Muscle layer of colon (tissue), 2 donors: Measurements from ENCODE around the gene APPBP2.

Source experiments
- H3K27ac ChIP-seq: one replicate; pipeline ENCODE4 v1.7.0; 2013; ENCODE audit warnings: low read depth, mild to moderate bottlenecking, low read length, moderate library complexity
- H3K27me3 ChIP-seq, 2 donors: one replicate each; pipeline ENCODE4 v1.7.0; 2013; ENCODE audit warnings: low read length in 2 of 2, mild to moderate bottlenecking in 2 of 2; ENCODE audit not compliant: insufficient read depth in 2 of 2, control insufficient read depth in 1 of 2
- H3K36me3 ChIP-seq: one replicate; pipeline ENCODE4 v1.7.0; 2013; ENCODE audit warnings: mild to moderate bottlenecking, low read length; ENCODE audit not compliant: insufficient read depth
- H3K4me1 ChIP-seq: one replicate; pipeline ENCODE4 v1.7.0; 2013; ENCODE audit warnings: mild to moderate bottlenecking, low read length; ENCODE audit not compliant: insufficient read depth
- H3K4me3 ChIP-seq, 2 donors: one replicate each; pipeline ENCODE4 v1.7.0; 2013; ENCODE audit warnings: low read length in 2 of 2, low read depth in 1 of 2, mild to moderate bottlenecking in 1 of 2, moderate library complexity in 1 of 2
- H3K9ac ChIP-seq: one replicate; pipeline ENCODE4 v1.7.0; 2013; ENCODE audit warnings: low read length
- H3K9me3 ChIP-seq: one replicate; pipeline ENCODE4 v1.7.0; 2013; ENCODE audit warnings: mild to moderate bottlenecking, low read length
- donor health status: abdominal sarcoma.
- donor health status: Adenocarcinoma of cecum.

APPBP2 gene

GRCh38 chr17:60514053-60514452 lies 12.0 kb downstream of the APPBP2 start:
- Histone ChIP-seq H3K9me3 (no peaks in the 10 kb centered on the region), H3K4me1 (peaks cover 2% of the 10 kb centered on the region), H3K36me3 (peaks cover 7% of the 10 kb centered on the region), H3K4me3 (no peak overlapping the region), H3K27me3 (no peaks in the 10 kb centered on the region), H3K27ac (no peak overlapping the region), H3K9ac (no peak overlapping the region)

DNA sequence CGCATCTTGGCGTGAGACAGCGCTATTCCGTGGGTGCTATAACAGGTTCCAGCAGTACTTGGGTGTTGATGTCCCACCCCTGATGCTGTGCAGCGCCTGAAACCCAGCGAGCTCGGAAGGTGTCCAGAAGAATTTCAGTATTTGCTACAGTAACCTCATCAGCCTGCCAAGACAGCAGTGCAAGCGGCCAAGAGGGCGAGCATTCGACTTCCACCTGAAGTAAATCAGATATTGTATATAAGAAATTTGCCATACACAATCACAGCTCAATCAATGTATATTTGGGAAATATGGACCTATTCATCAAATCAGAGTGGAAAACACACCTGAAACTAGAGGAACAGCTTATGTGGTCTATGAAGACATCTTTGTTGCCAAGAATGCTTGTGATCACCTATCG lies 13.0 kb downstream of the APPBP2 start:
- Histone ChIP-seq H3K4me1 (peaks cover 7% of the 10 kb centered on the region), H3K4me3 (no peak overlapping the region), H3K9me3 (no peaks in the 10 kb centered on the region), H3K36me3 (peaks cover 7% of the 10 kb centered on the region), H3K9ac (no peak overlapping the region), H3K27ac (no peak overlapping the region), H3K27me3 (no peaks in the 10 kb centered on the region)

DNA sequence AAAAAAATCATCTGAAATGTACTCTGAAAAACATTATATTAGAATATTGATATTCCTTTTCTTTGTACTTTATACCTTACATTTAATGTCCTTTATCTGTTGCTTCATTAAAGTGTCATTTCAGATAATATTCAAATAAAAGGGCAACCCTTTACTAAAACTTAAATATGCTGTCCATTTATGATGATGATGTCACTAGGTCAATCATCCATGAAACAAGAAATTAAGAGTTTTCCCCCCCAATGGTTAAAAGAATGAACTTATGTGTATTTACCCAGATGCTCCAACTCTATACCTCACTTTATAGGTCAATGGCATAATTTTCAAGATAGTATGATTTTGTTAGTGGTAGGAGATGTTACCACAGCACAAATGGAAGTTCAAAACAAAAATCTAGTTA lies 15.3 kb downstream of the APPBP2 start:
- H3K36me3 ChIP-seq: no peaks in the 10 kb centered on the region
- H3K4me1 ChIP-seq: peaks cover 14% of the 10 kb centered on the region
- H3K4me3 ChIP-seq: no peak overlapping the region
- H3K9me3 ChIP-seq: no peaks in the 10 kb centered on the region
- no peak overlapping the region for H3K9ac ChIP-seq
- H3K27ac ChIP-seq: no peak overlapping the region
- H3K27me3 ChIP-seq: no peaks in the 10 kb centered on the region

- Histone ChIP-seq H3K9me3 (no peaks in the 10 kb centered on the region), H3K27me3 (no peaks in the 10 kb centered on the region), H3K9ac (no peak overlapping the region), H3K27ac (no peak overlapping the region), H3K36me3 (no peaks in the 10 kb centered on the region), H3K4me3 (no peak overlapping the region), H3K4me1 (peaks cover 14% of the 10 kb centered on the region)
These were observed 16.0 kb downstream of the APPBP2 start for GRCh38 chr17:60510031-60510430.

- Histone ChIP-seq H3K36me3 (no peaks in the 10 kb centered on the region), H3K4me3 (no peak overlapping the region), H3K27ac (no peak overlapping the region), H3K4me1 (peaks cover 14% of the 10 kb centered on the region), H3K9me3 (no peaks in the 10 kb centered on the region), H3K27me3 (no peaks in the 10 kb centered on the region), H3K9ac (no peak overlapping the region)
These were observed 17.6 kb downstream of the APPBP2 start for GRCh38 chr17:60508384-60508980.

DNA sequence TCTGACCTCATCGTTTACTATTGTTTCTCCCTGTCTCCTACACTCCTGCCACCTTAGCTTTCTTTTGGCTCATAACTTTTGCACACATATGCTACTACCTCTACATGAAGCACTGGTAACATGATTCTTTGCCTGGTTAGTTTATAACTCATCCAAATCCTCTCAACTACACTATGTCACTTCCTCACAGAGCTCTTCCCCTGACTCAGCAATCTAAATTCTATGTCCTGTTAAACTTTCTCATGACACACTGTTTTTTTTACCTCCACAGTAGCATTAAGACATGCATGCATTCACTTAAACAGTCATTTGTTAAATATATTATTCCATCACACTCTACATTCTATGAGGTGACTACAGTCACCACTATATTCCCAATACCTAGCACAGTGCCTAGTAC lies 19.7 kb downstream of the APPBP2 start:
- Histone ChIP-seq H3K36me3 (peaks cover 10% of the 10 kb centered on the region), H3K4me3 (no peak overlapping the region), H3K27me3 (no peaks in the 10 kb centered on the region), H3K9me3 (no peaks in the 10 kb centered on the region), H3K4me1 (peaks cover 17% of the 10 kb centered on the region), H3K27ac (no peak overlapping the region), H3K9ac (no peak overlapping the region)

- H3K9me3 ChIP-seq: no peaks in the 10 kb centered on the region
These were observed 23.9 kb downstream of the APPBP2 start for GRCh38 chr17:60502145-60502544.

DNA sequence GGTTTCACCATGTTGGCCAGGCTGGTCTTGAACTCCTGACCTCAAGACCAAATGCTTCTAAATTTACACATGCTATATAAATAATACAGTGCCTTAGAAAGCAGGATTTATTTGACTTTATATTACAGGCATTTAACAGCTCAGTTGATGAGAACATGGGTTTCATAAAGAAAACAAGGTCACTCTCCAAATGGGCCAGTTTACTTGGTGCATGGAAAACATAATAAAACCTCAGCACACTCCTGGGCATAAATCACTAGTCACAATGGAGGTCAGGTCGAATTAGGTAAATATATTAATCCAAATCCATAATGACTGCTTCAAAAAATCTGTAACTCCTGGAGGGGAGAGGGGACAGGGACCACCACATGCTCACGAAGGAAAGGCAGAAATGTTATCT lies 24.5 kb downstream of the APPBP2 start:
- Histone ChIP-seq H3K4me3 (no peak overlapping the region), H3K27me3 (no peaks in the 10 kb centered on the region), H3K36me3 (peaks cover 19% of the 10 kb centered on the region), H3K9me3 (no peaks in the 10 kb centered on the region), H3K27ac (no peak overlapping the region), H3K9ac (no peak overlapping the region), H3K4me1 (peaks cover 10% of the 10 kb centered on the region)

More at GRCh38 chr17:60502145-60502544, 23.9 kb downstream of the APPBP2 start:
- Histone ChIP-seq H3K27ac (no peak overlapping the region), H3K27me3 (no peaks in the 10 kb centered on the region), H3K4me1 (peaks cover 10% of the 10 kb centered on the region), H3K36me3 (peaks cover 19% of the 10 kb centered on the region), H3K9ac (no peak overlapping the region), H3K4me3 (no peak overlapping the region)

DNA sequence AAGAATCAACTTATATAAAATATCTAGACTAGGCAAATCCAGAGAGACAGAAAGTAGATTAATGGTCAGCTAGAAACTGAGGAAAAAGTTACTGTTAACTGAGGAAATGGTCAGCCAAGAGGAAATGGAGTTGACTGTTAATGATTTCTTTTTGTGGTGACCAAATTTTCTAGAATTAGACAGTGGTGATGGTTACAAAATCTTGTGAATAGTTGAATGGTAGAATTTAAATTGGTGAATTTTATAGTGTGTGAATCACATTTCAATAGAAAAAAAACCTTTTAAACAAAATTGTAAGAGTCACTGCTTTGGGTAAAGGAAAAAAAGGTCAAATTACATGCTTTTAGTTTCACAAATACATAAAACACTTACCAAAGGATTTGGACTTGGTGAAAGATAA lies 30.0 kb downstream of the APPBP2 start:
- H3K4me1 ChIP-seq: no peaks in the 10 kb centered on the region
- H3K36me3 ChIP-seq: peaks cover 34% of the 10 kb centered on the region
- no peaks in the 10 kb centered on the region for H3K27me3 ChIP-seq
- no peaks in the 10 kb centered on the region for H3K9me3 ChIP-seq
- H3K27ac ChIP-seq: no peak overlapping the region
- H3K9ac ChIP-seq: no peak overlapping the region
- no peak overlapping the region for H3K4me3 ChIP-seq

DNA sequence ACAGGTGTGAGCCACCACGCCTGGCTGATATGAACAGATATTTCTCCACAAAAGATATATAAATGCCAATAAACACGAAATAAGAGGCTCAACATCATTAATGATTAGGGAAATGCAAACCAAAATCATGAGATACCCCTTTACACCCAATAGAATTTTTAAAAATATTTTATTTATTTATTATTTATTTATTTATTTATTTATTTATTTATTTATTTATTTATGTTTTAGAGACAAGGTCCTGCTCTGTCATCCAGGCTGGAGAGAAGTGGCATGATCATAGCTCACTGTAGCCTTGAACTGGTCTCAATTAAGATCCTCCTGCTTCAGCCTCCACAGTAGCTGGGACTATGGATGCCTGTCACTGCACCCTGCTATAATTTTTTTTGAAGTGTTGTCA lies 30.8 kb downstream of the APPBP2 start:
- Histone ChIP-seq H3K4me3 (no peak overlapping the region), H3K9ac (no peak overlapping the region), H3K36me3 (peaks cover 37% of the 10 kb centered on the region), H3K9me3 (no peaks in the 10 kb centered on the region), H3K27me3 (no peaks in the 10 kb centered on the region), H3K27ac (no peak overlapping the region), H3K4me1 (no peaks in the 10 kb centered on the region)

DNA sequence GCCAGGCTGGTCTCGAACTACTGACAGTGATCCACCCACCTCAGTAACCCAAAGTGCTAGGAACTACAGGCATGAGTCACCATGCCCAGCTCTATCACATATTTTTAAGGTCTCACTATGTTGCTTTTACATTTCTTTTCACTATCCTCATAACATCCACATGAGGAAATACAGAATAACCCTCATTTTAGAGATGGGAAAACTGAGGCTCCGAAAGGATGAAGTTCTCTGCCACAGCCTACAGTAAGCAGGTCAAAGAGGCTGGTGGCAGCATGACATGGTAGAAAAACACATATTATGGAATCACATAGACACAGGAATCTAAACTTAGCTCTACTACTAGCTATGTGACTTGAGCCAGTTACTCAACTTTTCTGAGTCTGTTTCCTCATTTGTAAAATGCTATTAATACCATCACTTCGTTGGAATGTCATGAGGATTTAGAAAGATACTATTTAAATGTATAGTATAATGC lies 32.2 kb downstream of the APPBP2 start:
- Histone ChIP-seq H3K36me3 (peaks cover 32% of the 10 kb centered on the region), H3K4me3 (no peak overlapping the region), H3K9me3 (no peaks in the 10 kb centered on the region), H3K27ac (no peak overlapping the region), H3K9ac (no peak overlapping the region), H3K4me1 (no peaks in the 10 kb centered on the region), H3K27me3 (no peaks in the 10 kb centered on the region)

DNA sequence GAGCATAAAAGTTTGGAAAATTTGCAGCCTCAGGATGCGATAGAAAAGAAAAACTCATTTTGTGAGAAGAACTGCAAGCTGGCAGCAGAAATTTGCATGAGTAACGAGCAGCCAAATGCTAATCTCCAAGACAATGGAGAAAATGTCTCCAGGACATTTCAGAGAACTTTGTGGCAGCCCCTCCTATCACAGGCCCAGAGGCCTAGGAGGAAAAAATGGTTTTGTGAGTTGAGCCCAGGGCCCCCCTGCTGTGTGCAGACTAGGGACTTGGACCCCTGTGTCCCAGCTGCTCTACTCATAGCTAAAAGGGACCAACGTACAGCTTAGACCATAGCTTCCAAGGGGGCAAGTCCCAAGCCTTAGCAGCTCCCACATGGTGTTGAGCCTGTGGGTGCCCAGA lies 34.3 kb downstream of the APPBP2 start:
- Histone ChIP-seq H3K9me3 (no peaks in the 10 kb centered on the region), H3K36me3 (peaks cover 28% of the 10 kb centered on the region), H3K27me3 (no peaks in the 10 kb centered on the region), H3K4me3 (no peak overlapping the region), H3K27ac (no peak overlapping the region), H3K9ac (no peak overlapping the region), H3K4me1 (no peaks in the 10 kb centered on the region)
